NCI-H446 treated with DMSO at 0.1 percent for 48 hours (cell line): Measurements from ENCODE around the gene ARHGAP23.

ENCODE experiments used
- DNase-seq: peaks from one replicate; lab custom pipeline; 2025; lab: John Stamatoyannopoulos, UW

Gene ARHGAP23

DNA sequence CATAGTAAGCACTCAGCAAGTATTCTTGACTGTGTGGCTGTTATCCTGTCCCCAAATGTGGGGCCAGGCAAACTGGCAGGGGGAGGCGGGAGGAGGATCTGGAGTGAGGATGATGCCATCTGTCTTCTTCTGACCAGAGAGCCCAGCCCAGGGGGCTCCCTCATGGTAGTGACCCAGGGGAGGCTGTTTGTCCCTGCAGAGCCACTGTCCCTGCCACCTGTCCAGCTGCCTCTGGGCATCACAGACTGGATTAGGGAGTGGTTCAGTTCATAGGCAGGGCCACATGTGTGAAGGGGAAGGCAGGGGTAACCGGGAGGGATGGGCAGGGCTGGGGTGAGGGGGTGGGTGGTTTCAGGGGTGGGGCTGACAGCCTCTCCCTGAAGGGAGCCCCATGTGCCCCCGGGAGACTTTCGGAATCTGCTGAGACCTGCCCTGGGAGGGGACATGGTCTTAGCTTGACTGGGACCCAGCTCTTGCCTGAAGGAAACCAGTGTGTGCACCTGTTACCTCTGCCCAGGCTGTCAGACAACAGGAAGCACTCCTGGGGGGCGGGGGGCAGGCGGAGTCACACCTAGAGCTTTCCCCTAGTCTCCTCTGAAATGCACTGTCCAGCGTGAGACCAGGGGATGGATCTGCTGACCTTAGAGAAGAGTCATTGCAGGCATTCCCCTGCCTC lies 15.2 kb downstream of the ARHGAP23 start:
- no peak for DNase-seq

DNA sequence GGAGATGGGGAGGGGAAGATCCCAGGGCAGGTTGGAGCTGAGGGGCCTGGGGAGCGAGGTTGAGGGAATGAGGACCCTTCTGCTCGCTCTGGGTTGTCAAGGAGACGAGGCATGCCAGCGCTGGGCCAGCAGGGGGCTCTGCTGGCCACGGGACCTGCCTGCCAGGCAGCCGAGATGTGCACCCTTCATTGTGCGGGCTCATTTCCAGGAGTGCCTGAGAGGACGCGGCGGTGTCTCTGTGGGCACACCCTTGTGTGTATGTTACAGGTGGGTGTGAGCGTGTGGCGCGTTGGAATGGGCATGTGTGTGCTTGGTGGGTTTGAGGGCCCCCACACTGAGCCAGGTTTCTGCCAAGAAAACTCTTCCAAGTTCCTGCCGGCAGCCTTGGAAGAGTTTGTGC lies 15.9 kb downstream of the ARHGAP23 start:
- peak; percentile 32 for DNase-seq

DNA sequence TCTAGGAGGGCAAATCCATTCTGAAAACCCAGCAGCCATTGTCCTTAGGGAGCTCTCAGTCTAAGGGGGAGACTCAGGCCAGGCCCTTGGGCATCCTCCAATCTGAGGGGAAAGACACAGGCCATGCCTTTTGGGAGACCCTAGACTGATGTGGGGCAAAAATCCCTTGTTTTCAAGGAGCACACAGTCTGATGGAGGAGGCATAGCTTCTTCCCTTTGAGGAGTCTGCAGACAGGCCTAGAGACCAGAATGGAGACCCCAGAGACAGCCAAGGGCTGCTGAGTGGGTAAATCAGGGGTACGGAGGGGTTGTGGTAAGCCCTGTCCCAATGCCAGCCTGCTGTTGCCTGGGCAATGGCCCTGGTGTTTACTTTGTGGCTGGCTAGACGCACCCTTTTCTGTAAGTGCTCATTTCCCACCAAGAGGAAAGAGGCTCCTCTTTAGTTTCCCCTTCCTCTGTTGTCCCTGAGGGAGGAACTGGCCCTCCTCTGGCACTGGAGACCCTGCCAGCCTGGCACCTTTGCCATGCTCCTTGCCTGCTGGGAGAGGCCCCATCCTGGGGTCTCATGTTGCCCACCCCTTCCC lies 19.3 kb downstream of the ARHGAP23 start:
- DNase-seq = no peak

DNA sequence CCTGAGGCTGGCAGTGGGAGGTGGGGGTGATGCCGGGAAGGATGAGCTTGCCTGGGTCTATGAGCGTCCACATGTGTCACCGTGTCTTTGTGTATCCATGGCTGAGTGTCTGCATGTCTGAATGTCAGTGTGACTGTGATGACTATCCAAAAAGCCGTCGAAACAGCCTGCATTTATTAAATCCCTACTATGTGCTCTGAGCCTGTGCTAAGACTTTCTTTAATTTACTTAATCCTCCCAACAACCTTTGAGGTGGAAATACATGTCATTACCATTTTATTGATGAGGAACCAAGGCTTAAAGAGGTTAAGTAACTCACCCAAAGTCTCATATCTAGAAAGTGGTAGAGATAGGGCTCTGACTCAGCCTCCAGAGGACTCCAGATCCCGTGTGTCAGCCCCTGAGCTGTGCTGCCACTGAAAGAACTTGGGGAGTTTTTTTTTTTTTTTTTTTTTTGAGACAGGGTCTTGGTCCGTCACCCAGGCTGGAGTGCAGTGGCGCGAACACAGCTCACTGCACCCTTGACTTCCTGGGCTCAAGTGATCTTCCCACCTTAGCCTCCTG lies 20.0 kb downstream of the ARHGAP23 start:
- no peak for DNase-seq

DNA sequence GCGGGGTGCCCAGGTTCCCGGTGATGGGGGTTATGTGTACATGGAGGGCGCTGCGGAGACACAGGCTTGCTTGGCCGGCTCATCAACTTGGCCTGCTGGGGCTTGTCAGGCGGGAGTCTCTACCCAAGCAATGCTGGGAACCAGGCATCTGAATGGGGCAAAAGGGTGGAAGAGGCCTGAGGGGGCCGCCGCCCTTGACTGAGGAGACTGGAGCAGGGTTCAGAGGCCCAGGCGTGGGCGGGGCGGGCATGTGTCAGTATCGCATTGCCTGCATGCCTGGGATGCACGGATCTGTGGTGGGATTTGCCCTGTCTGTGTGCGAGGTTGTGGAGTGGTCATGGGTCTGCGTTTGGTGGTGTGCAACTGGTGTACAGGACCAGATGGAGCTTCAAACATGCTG lies 21.1 kb downstream of the ARHGAP23 start:
- no peak for DNase-seq

DNA sequence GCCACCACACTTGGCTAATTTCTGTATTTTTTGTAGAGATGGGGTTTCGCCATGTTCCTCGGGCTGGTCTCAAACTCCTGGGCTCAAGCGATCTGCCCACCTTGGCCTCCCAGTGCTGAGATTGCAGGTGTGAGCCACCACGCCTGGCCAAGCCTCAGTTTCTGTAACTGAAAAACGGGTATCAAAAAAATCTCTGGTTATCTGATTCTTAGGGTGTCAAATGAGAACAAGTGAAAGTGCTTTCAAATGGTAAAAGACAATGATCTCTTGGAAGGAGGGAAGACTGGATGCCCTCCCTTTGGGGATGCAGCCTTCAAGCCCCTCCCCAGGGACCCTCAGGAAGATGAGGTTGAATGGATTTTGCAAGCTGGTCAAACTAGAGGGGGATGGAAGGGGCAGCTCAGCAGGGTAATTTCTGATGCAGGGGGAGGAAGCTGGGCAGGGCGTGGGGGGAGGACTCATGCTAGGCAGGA lies 22.3 kb downstream of the ARHGAP23 start:
- DNase-seq = no peak

DNA sequence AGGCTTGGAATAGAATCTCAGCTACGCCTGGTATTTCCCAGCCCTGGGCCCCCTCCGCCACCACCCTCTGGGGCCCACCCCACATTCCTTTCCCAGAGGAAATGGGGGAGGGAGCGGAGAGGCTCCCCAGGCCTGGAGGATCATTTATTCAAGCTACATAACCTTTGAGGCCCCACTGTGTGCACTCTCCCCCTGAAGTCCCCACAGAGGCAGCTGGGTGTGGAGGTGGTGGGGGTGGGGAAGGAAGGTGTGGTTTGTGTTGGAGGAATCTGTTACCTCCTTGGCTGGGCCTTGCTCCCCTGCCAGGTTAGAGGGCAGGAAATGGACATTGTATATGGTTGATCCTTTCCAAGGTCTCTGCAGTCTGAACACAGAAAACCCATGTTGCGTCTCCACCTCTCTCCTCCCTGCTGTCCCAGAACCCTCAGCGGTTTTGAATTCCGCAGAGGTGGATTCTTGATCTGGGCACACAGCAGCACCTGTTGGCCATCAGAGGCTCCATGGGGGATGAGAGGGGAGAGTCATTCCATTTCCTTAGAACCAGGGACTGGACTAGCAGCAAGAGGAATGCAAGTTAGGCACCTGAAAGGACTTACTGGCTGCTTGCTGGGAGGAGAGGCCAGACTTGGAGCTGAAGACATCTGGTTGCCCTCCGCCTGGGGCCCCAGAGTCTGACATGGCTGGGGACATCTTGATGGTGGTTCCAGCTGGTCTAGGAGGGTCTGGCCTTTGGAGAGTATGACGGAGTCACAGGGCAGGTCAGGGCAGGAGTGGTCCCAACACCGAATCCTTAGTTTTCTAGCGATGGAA lies 23.0 kb downstream of the ARHGAP23 start:
- DNase-seq = no peak

DNA sequence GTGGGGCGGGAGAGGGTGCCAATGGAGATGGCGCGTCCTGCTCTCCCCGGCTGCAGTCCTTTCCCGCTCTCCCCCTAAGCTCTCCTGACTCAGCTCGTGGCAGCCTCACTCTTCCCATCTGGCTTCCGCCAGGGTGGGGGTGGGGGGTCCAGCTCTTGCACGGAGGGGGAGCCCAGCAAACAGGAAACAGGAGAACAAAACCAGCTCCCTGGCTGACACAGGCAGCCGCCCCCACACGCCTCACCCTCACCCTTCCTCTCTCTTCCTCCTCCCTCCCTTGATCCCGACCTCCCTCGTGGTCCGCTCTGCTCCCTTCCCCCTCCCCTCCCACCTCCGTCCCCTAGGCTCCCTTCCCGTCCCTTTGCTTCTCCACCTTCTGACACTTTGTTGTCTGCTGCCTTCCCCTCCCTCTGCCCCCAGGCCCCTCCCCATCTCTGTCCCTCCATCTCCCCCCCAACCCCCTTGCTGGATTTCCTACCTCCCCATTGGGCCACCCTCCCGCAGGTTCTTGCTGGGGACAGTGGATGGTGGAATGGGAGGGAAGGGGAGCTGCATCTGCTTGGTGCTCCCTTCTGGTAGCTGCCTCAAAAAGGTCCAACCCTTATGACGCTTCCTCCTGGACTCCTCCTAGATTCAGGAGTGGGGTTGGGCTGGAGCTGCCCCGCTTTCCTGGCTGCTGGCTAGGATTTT lies 23.7 kb downstream of the ARHGAP23 start:
- no peak for DNase-seq

DNA sequence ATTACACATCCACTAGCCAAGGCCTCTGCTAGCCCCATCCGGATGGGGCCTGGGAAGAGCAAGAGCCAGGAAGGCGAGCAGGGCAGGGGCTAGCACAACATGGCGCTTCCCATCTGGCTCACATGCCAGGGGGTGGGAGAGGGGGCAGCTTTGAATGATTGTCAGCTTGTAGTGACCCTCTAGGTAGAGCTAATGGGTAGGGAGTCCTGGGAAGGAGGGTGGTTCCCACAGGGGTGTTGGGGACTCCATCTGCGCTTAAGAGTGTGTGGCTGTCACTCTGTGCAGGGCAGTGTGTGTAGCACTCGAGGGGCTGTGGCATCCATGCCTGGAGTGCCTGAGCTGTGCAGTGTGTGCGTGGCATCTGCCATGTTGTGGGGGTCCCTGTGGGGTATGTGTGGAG lies 24.5 kb downstream of the ARHGAP23 start:
- DNase-seq = no peak

DNA sequence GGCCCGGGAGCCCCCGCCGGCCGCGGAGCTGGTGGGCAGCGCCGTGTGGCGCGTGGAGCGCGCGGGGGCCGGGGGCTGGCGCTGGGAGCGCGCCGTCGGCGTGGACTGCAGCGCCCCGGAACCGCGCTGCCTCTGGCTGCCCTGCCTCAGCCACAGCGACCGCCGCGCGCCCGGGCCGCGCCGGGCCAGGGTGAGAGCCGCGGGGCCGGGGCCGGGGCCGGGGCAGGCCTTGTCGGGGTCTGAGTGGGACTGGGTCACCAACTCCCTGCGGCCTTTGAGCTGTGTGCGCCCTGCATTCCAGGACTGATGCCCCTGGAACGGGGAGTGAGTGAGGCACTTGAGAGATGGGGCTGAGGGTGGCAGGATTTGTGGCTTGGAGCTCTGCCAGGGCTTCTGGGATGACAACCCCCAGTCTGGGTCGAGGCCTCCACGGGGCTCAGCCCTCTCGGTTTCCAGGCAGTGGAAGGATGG lies 25.7 kb downstream of the ARHGAP23 start:
- DNase-seq = no peak

DNA sequence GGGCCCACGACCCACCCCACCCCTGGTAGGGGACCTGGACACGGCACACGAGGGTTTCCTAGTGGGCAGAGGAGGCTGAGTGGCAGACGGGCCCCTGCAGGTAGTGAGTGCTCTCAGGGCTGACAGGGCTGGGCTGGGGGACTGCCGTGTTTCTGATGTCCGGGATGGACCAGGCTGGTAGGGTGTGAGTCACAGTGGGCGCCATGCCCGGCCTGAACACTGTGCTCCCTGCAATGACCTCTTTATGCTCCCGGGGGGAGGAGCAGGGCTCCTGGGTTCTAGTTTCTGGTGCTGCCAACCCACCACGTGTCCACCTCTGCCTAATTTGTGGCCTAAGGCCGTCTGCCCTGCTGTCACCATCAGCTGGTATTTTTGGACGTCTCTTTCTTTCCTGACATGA lies 26.3 kb downstream of the ARHGAP23 start:
- no peak for DNase-seq

DNA sequence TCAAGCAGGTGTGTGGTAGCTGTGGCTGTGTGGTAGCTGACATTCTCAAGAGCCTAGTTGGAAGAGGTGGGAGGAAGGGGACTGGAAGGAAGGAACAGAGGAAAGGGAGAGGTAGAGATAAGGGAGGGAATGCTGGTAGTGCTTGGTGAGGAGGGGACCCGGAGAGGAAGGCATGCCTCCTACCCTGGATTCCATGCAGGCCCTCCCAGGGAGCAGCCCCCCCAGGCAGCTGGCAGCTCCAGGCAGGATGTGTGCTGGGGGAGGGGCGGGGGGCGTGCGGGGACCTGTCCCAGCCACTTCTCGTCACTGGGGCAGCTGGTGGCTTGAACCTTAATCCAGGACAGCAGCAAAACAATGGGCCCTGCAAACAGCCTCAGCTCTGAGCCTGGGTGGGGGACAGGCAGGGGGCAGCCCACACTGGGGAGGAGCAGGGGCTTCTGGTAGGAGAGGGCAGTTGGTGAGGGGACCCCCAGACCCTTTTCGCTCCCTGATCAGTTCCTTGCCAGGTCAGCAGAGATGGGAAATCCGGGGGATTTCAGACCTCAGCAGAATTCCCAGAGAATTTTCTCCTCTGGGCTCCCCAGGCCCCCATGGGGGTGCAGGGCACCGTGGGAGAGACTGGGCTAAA lies 27.1 kb downstream of the ARHGAP23 start:
- no peak for DNase-seq

DNA sequence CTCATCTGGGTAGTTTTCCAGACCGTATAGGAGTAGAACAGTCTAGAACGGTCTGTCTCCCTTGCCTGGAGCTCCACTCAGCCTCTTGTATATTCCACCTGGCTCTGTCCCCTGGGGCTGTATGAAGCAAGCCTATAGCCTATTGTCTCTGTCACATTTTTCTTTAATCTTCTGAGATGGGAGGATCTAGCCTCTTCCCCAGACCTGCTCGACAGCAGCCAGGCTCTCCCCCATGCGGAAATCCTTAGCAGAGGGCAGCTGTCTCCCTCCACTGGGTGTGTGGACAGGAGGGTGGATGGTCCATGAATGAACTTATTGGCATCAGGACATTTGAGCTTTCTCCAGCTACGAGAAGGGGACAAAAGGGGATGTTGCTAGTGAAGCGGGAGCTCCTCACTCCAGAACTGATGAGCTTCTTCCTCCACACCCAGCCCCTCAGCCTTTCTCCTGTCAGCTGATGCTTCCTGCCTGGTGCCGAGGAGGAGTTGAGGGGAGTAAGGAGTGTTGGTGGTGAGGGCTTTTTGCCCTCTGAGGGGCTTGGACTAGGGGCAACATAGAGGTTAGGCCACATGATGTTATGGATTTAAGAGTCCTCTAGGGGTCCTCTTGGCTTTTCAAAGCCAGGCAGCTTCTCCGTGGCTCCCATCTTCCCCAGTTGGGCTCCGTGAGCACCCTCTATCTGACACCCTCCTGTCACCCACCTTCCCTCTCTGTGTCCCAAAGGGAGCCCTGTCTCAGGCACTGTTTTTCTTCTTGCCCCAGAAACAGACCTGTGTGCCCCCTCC lies 28.0 kb downstream of the ARHGAP23 start:
- no peak for DNase-seq

DNA sequence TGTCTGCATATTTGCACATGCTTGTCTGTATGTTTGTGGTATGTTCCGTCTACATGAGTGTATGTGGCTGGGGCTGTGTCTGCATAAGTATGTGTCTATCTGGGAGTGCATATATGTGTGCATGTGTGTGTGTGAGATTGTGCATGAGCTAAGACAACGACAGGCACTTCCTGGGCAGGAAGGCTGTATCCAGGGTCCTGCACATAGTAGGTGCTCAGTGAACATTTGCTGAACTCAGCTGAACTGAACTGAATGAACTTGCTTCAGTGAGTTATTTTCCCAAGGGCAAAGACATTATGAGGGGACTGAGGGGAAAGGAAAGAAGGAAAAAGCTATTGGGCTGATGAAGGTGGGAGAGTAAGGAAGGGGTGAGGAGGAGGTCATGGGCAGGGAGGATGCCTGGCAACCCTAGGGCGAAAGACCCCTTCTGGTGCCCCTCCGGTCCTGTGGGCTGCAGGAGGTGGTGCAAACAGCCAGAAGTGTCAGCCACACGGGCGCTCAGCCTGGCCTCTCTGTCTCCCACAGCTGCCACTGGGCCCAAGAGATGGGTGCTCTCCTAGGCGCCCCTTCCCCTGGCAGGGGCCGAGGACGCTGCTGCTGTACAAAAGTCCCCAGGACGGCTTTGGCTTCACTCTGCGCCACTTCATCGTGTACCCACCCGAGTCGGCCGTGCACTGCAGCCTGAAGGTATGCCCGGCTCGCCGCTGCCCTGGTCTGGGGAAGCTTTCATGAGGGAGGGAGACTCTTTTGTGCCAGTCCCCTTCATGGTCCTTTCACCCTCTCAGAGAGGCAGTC lies 29.5 kb downstream of the ARHGAP23 start:
- DNase-seq = no peak

DNA sequence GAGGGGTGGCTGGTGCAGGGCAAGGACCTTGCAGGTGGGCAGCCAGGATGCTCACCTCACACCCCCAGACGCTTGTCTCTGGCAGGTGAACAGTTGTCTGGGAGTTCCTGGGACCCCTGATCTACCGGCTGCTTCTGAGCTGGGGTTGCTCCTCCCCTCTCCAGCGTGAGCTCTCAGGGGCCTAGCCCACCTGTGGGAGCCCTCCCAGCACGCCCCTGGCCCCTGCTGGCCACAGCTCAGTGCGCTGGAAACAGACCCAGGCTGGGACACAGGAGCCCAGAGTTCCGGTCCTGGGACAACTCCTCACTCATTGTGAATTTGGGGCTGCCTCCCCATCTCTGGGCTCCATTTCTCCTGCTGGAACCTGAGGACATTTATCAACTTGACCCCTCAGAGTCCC lies 30.3 kb downstream of the ARHGAP23 start:
- no peak for DNase-seq

DNA sequence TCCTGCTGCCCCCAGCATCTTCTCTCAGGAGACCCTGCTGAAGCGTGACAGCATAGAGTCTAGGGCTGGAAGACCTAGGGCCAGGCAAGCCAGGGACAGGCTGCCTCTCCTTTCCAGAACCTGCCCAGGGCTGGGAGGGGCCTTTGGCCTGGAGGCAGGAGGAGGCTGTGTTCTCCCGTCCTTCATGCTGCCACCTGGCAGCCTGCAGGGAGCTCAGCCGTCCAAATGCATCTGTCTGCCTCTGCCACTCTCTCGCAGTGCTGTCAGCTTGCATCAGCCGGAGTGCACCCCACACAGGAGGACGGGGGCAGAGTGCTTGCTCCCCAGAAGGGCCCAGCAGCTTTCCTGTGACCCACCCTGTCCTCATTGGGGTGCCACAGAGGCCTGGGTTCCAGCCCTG lies 31.3 kb downstream of the ARHGAP23 start:
- no peak for DNase-seq

DNA sequence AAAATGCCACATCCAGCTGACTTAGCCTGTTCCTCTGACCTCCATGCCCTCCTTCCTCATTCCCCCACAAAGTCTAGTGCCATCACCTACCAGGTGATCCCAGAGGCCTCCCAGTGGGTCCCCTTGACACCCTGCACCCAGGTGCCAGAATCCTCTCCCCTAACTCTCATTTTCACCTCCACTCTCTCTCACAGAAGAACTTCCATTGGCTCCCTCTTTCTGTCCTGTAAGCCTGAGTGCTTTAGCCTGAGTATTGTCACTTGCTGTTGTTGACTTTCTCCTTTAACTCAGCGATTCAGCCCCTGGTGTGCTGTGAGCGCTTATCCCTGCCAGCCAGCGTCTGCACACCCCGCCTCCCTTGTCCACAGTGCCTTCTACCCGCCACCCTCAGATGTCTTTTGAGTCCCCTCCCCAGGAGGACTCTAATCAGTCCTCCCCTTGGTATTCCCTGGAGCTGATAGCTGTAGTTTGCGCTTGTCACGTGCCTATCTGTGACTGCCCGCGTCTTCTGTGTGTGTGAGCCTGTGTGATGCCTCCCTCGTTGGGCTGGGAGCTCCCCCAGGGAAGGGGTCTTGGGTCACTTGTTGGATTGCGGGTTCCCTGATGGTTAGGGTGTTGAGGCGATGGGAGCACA lies 31.9 kb downstream of the ARHGAP23 start:
- DNase-seq = no peak

DNA sequence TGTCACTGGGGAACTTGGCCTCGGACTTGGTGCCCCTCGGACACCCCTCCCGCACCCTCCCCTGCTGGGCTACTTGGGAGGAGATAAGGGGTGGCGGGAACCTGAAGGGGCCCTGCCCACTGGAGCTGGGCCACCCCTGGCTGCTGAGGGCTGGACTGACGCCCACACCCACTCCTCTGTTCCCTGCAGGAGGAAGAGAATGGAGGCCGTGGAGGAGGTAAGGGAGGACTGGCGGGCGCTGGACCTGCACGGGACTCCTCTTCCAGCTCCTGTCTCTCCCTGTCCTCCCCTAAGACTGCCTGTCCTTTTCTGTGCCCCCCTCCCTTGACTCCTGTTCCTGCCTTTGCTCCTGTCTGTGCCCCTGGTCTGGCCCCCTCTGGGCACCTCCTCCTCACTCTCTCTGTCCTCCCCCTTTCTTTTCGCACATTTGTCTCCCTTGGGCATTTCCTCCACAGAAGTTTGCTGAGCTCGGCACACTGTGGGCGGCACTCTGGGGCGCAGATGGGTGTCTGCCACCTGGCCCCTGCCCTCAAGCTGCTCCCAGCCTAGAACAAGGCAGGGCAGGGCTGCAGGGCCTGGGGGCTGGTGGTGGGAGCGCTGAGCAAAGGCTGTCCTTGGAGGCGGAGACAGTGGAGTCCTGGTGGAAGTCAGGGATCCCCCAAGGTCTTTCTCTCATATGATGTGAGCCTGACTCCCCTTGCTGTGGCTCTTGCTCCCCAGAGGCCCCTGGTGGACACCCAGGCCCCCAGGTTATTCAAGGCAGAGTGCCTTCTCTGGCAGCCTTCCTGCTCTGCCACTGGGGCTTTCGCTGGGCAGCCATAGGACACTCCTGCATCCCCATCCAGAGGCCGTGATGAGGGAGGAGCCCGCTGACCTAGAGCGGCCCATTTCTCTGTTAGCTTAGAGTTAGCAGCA lies 32.7 kb downstream of the ARHGAP23 start:
- no peak for DNase-seq
